GM19099 (cell line): Measurements from ENCODE around the gene MTR.

ENCODE experiments used
- POLR2A ChIP-seq: IDR thresholded peaks from 3 replicates; pipeline ENCODE4 v1.6.1; 2011; ENCODE audit warnings: low read depth; ENCODE audit not compliant: insufficient read length; ENCODE audit errors: extremely low read depth

Gene MTR

GRCh38 chr1:236844499-236845271, 49.6 kb downstream of the MTR start:
- no peak for TF ChIP-seq POLR2A

- TF ChIP-seq POLR2A = no peak
These were observed 50.7 kb downstream of the MTR start for GRCh38 chr1:236845830-236846229.

- no peak for TF ChIP-seq POLR2A
These were observed 53.3 kb downstream of the MTR start for GRCh38 chr1:236848274-236848923.

GRCh38 chr1:236850077-236850979, 55.2 kb downstream of the MTR start:
- no peak for TF ChIP-seq POLR2A

GRCh38 chr1:236851871-236852270, 56.8 kb downstream of the MTR start:
- TF ChIP-seq POLR2A = no peak

- TF ChIP-seq POLR2A = no peak
These were observed 59.0 kb downstream of the MTR start for GRCh38 chr1:236853921-236854604.

- TF ChIP-seq POLR2A = no peak
These were observed 59.5 kb downstream of the MTR start for GRCh38 chr1:236854605-236854983.

GRCh38 chr1:236858165-236858564, 63.1 kb downstream of the MTR start:
- TF ChIP-seq POLR2A = no peak

- TF ChIP-seq POLR2A = no peak
These were observed 65.0 kb downstream of the MTR start for GRCh38 chr1:236860101-236860500.

- TF ChIP-seq POLR2A = no peak
These were observed 65.6 kb downstream of the MTR start for GRCh38 chr1:236860674-236861073.

GRCh38 chr1:236861560-236862218, 66.6 kb downstream of the MTR start:
- no peak for TF ChIP-seq POLR2A

- TF ChIP-seq POLR2A = no peak
These were observed 67.1 kb downstream of the MTR start for GRCh38 chr1:236862219-236862591.

GRCh38 chr1:236862615-236863211, 67.6 kb downstream of the MTR start:
- TF ChIP-seq POLR2A = no peak

- no peak for TF ChIP-seq POLR2A
These were observed 69.1 kb downstream of the MTR start for GRCh38 chr1:236864211-236864610.
